CD14-positive monocyte (primary cell): ENCODE results near the gene DGCR2. TPM values are rescaled to one million over a fixed set of nuclear protein-coding genes. Genes with fewer than 3 reads are reported as not detected.
A peak's percentile ranks its signal among the peaks of the same experiment; 100 is the strongest.

Source experiments
- DNase-seq, 3 donors: peaks; one replicate each; pipeline ENCODE4 v3.0.0-alpha.2; 2011 to 2022
- H2AFZ ChIP-seq: 2 replicates; pipeline ENCODE4 v1.6.0; 2012; ENCODE audit warnings: mild to moderate bottlenecking, low read depth, low read length, inconsistent platforms; ENCODE audit not compliant: insufficient read depth, poor library complexity, severe bottlenecking
- H3K27ac ChIP-seq, 2 donors: 1 replicate in 1 of 2; 2 replicates in 1 of 2; pipeline ENCODE4 v1.5.1; 2012 to 2013; ENCODE audit warnings: low read length in 2 of 2, control low read depth in 1 of 2, inconsistent platforms in 1 of 2, low read depth in 1 of 2, mild to moderate bottlenecking in 1 of 2
- H3K27me3 ChIP-seq, 2 donors: one replicate each; pipeline versions ENCODE4 v1.6.0 to v1.6.1; 2011 to 2013; ENCODE audit warnings: low read length in 2 of 2; ENCODE audit not compliant: control insufficient read depth in 2 of 2, insufficient read depth in 2 of 2
- H3K36me3 ChIP-seq, 2 donors: replicated peaks in 1 of 2; 1 replicate in 1 of 2; 2 replicates in 1 of 2; pipeline versions ENCODE4 v1.5.1 to v1.6.1; 2012 to 2013; ENCODE audit warnings: low read length in 2 of 2, control low read depth in 1 of 2, inconsistent platforms in 1 of 2, mild to moderate bottlenecking in 1 of 2; ENCODE audit not compliant: insufficient read depth in 2 of 2, control insufficient read depth in 1 of 2
- H3K4me1 ChIP-seq, 2 donors: 1 replicate in 1 of 2; 2 replicates in 1 of 2; pipeline versions ENCODE4 v1.5.1 to v1.6.1; 2012 to 2013; ENCODE audit warnings: low read length in 2 of 2, control low read depth in 1 of 2, inconsistent platforms in 1 of 2, mild to moderate bottlenecking in 1 of 2, moderate library complexity in 1 of 2; ENCODE audit not compliant: insufficient read depth in 2 of 2, control insufficient read depth in 1 of 2
- H3K4me2 ChIP-seq: replicated peaks from 2 replicates; pipeline ENCODE3; 2012; ENCODE audit warnings: low read length, moderate library complexity, mild to moderate bottlenecking; ENCODE audit not compliant: poor library complexity, severe bottlenecking; ENCODE audit errors: extremely low read depth
- H3K4me3 ChIP-seq, 3 experiments: fragments of 200-600 bp in 1 of 3; sonication (generic) in 1 of 3; replicated peaks in 1 of 3; 1 replicate in 2 of 3; 2 replicates in 1 of 3; pipeline ENCODE4 v1.5.1; 2011 to 2013; ENCODE audit warnings: low read length in 3 of 3, mild to moderate bottlenecking in 3 of 3, control low read depth in 2 of 3, low read depth in 2 of 3, inconsistent platforms in 1 of 3, moderate library complexity in 1 of 3
- H3K79me2 ChIP-seq: 2 replicates; pipeline ENCODE4 v1.6.0; 2012; ENCODE audit warnings: mild to moderate bottlenecking, control low read depth, inconsistent platforms, low read length, moderate library complexity; ENCODE audit not compliant: insufficient read depth
- H3K9ac ChIP-seq: 2 replicates; pipeline ENCODE4 v1.6.0; 2017; ENCODE audit warnings: low read length, mild to moderate bottlenecking; ENCODE audit not compliant: insufficient read depth, poor library complexity, severe bottlenecking
- H3K9me3 ChIP-seq, 2 donors: replicated peaks in 1 of 2; 1 replicate in 1 of 2; 2 replicates in 1 of 2; pipeline versions ENCODE4 v1.5.1 to v1.6.1; 2012 to 2013; ENCODE audit warnings: low read length in 2 of 2, control low read depth in 1 of 2; ENCODE audit not compliant: control insufficient read depth in 1 of 2, insufficient read depth in 1 of 2
- H4K20me1 ChIP-seq: 2 replicates; pipeline ENCODE4 v1.6.0; 2012; ENCODE audit warnings: mild to moderate bottlenecking, low read length, control low read depth, moderate library complexity; ENCODE audit not compliant: insufficient read depth
- H3K27ac Mint-ChIP-seq, 7 donors: one replicate each; pipeline ENCODE4 v1.8.0; 2020; ENCODE audit warnings: mild to moderate bottlenecking in 7 of 7, mixed read lengths in 7 of 7, moderate library complexity in 6 of 7, inconsistent platforms in 2 of 7
- H3K27me3 Mint-ChIP-seq, 3 donors: one replicate each; pipeline ENCODE4 v1.8.0; 2021 to 2022; ENCODE audit warnings: low read depth in 3 of 3, mild to moderate bottlenecking in 3 of 3, mixed read lengths in 3 of 3, moderate library complexity in 3 of 3, inconsistent platforms in 1 of 3
- H3K36me3 Mint-ChIP-seq, 2 donors: one replicate each; pipeline ENCODE4 v1.8.0; 2020; ENCODE audit warnings: mixed read lengths in 2 of 2, inconsistent platforms in 1 of 2, mild to moderate bottlenecking in 1 of 2
- H3K4me1 Mint-ChIP-seq: one replicate; pipeline ENCODE4 v1.8.0; 2020; ENCODE audit warnings: mild to moderate bottlenecking, mixed read lengths
- H3K4me3 Mint-ChIP-seq, 2 donors: one replicate each; pipeline ENCODE4 v1.8.0; 2020; ENCODE audit warnings: mild to moderate bottlenecking in 2 of 2, mixed read lengths in 2 of 2, moderate library complexity in 1 of 2
- H3K9me3 Mint-ChIP-seq, 7 donors: one replicate each; pipeline ENCODE4 v1.8.0; 2020 to 2022; ENCODE audit warnings: mixed read lengths in 7 of 7, mild to moderate bottlenecking in 6 of 7, moderate library complexity in 6 of 7, inconsistent platforms in 2 of 7
- CTCF ChIP-seq: fragments of 200-600 bp; IDR thresholded peaks from one replicate; pipeline ENCODE4 v1.8.0; 2022; ENCODE audit warnings: antibody characterized with exemption, mild to moderate bottlenecking
- WGBS: methylation state at CpG from one replicate; pipeline ENCODE4 v1.1.5; 2013; ENCODE audit warnings: missing lambda C conversion rate; ENCODE audit not compliant: insufficient coverage; 5-methylcytosine and 5-hydroxymethylcytosine counted together
- intact Hi-C, 2 donors: fragments of 100-400 bp; cut with micrococcal nuclease; formaldehyde crosslinking; loops; one replicate each; pipeline versions ENCODE4 v1.15.0 to v1.15.1; 2023
- polyA plus RNA-seq, 3 donors: library from polyadenylated mRNA; depleted of rRNA in 1 of 3; unstranded in 2 of 3; stranded (reverse) in 1 of 3; fragments of 300-500 nt in 2 of 3; fragments of >200 nt in 1 of 3; fragmentation: Illumina TruSeq in 2 of 3; gene quantifications; 1 replicate in 2 of 3; 2 replicates in 1 of 3; pipeline ENCODE4 v1.2.3, GENCODE V29; 2012 to 2021

Gene DGCR2
- polyA plus RNA-seq, 3 donors, result 28.9 to 37.0 (median 36.2) TPM

- DNase-seq, result no peak
- Histone ChIP-seq H2AFZ (no peak overlapping the region), H3K36me3 (peaks cover 97 to 100% of the 10 kb centered on the region in 2 donors), H3K27me3 (no peaks in the 10 kb centered on the region), H3K27ac (peak overlapping the region in 1 of 2 donors; percentile 8), H3K4me2 (no peak overlapping the region), H3K79me2 (peaks cover 7% of the 10 kb centered on the region), H3K4me3 (no peak overlapping the region), H3K9me3 (no peaks in the 10 kb centered on the region), H4K20me1 (peaks cover 93% of the 10 kb centered on the region), H3K4me1 (no peaks in the 10 kb centered on the region), H3K9ac (no peak overlapping the region)
- Mint-ChIP-seq H3K27me3 (peaks cover 0 to 3% (median 0%) of the 10 kb centered on the region in 3 donors), H3K9me3 (peaks cover 0 to 1% (median 0%) of the 10 kb centered on the region in 7 donors), H3K4me1 (no peaks in the 10 kb centered on the region), H3K36me3 (peaks cover 88 to 100% of the 10 kb centered on the region in 2 donors), H3K27ac (peak overlapping the region in 2 of 7 donors; percentile 57 to 70), H3K4me3 (no peak overlapping the region)
- 99% methylated on average over 11 of the region's 12 CpGs for WGBS
- no peak for TF ChIP-seq CTCF
- intact Hi-C loops, result no loop called here
Measured at GRCh38 chr22:19062139-19062942, 59.9 kb downstream of the DGCR2 start.

DNA sequence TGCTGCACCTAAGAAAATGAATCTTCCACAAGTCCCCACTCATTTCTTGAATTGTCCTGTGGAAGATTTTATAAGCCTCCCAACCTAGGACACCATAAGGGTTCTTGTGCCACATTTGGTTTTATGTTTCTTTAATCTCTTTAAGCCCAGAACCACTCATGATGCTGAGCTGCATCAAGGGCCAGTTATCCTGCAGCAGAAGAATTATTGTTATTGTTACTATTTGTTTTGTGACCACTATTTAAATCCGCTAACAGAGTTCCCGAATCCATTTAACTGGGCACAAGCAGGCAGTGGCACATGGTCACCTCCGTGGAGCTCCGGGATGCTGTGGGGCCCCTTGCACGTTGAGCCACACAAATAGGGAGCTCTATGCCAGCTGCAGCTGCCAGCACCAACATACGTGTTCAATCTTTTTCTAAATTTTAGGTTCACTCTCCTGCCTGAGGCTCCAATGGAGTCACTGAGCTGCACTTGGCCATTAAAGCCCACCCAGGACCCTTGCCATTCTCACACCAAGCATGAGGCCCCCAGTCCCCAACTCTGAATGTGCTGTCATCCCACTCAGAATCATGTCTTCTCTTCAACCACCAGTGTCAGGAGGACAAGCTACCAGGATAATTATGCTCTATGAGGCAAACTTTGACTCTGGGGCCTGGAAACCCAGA, 60.6 kb downstream of the DGCR2 start:
- intact Hi-C loops, result no loop called here
- Histone ChIP-seq H3K9me3 (no peaks in the 10 kb centered on the region), H3K4me2 (no peak overlapping the region), H3K79me2 (peaks cover 7% of the 10 kb centered on the region), H3K36me3 (peaks cover 97 to 100% of the 10 kb centered on the region in 2 donors), H3K27ac (peak overlapping the region in 1 of 2 donors; percentile 8), H3K9ac (no peak overlapping the region), H4K20me1 (peaks cover 93% of the 10 kb centered on the region), H3K4me1 (no peaks in the 10 kb centered on the region), H3K4me3 (no peak overlapping the region), H3K27me3 (no peaks in the 10 kb centered on the region), H2AFZ (no peak overlapping the region)
- H3K4me1 Mint-ChIP-seq, result no peaks in the 10 kb centered on the region
- peaks cover 0 to 3% (median 0%) of the 10 kb centered on the region in 3 donors for H3K27me3 Mint-ChIP-seq
- DNase-seq, result no peak
- H3K36me3 Mint-ChIP-seq, result peaks cover 90 to 100% of the 10 kb centered on the region in 2 donors
- no peak overlapping the region for H3K4me3 Mint-ChIP-seq
- WGBS, result 97% methylated on average over 6 of the region's 6 CpGs
- no peak for TF ChIP-seq CTCF
- H3K9me3 Mint-ChIP-seq, result peaks cover 0 to 1% (median 0%) of the 10 kb centered on the region in 7 donors
- H3K27ac Mint-ChIP-seq, result peak overlapping the region in 1 of 7 donors; percentile 54
